ENCODE results near the gene WWC2. TPM values are rescaled to one million over a fixed set of nuclear protein-coding genes. Genes with fewer than 3 reads are reported as not detected.
A peak's percentile ranks its signal among the peaks of the same experiment; 100 is the strongest.
"Not testable (repeated sequence)": the region's sequence is repeated elsewhere in the genome, so short reads cannot be mapped to it uniquely, and the experiment has no call there.

Gene WWC2
- total RNA-seq, 1 experiment from 2014 or later: 15.9 TPM

GRCh38 chr4:183183906-183184535 is 85.0 kb downstream of the WWC2 start:
- no peak for DNase-seq (ENCODE audit: low spot score)
- in situ Hi-C loops (cut with HindIII; ENCODE audit: low sequenced_read_pairs): no loop called here

- DNase-seq (ENCODE audit: low spot score): no peak
- in situ Hi-C loops (cut with HindIII; ENCODE audit: low sequenced_read_pairs): no loop called here
These were observed 86.0 kb downstream of the WWC2 start for GRCh38 chr4:183185018-183185417.

- no peak for DNase-seq (ENCODE audit: low spot score)
- in situ Hi-C loops (cut with HindIII; ENCODE audit: low sequenced_read_pairs): no loop called here
These were observed 86.5 kb downstream of the WWC2 start for GRCh38 chr4:183185559-183185958.

- no peak for DNase-seq (ENCODE audit: low spot score)
- in situ Hi-C loops (cut with HindIII; ENCODE audit: low sequenced_read_pairs): no loop called here
These were observed 87.8 kb downstream of the WWC2 start for GRCh38 chr4:183186813-183187212.

DNA sequence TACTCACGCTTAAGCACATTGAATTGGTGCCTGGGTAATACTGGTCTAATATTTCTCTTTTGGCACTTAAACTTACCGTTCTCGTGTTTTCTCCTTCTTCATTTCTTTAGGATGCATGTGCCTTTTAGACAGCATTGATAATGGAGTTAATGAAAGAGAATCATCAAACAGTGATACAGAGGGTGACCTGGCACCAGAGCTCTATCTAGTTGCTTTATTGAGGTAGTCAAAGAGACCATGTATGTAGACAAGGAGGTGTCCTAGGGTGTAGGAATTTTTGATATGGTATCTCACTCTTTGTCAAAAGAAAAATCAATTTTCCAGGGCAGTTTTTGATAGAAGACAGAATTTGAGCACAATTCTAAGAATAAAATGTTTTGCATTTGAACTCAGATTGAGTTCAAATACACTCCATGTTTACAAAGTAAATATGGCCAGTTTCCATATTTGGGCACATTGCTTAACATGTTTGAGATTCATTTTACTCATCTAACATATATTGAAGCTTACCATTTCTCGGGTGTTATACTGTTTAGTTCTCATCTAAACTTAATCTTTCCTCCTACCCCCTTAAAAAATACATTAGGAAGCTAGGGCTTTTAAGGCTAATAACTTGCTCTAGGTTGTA is 92.0 kb downstream of the WWC2 start:
- no peak for DNase-seq (ENCODE audit: low spot score)
- in situ Hi-C loops (cut with HindIII; ENCODE audit: low sequenced_read_pairs): no loop called here

DNA sequence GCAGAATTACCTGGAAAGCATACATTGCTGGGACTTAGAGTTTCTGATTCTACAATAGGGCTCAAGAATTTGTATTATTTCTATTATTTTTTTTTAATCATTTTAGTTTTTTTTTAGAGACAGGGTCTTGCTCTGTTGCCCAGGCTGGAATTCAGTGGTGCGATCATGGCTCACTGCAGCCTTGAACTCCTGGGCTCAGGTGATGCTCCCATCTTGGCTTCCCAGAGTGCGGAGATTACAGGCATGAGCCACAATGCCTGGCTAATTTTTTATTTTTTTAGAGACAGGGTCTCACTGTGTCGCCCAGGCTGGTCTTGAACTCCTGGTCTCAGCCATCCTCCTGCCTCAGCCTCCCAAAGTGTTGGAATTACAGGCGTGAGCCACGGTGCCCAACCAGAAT is 92.6 kb downstream of the WWC2 start:
- no peak for DNase-seq (ENCODE audit: low spot score)
- in situ Hi-C loops (cut with HindIII; ENCODE audit: low sequenced_read_pairs): no loop called here

GRCh38 chr4:183192571-183192970 is 93.5 kb downstream of the WWC2 start:
- peak; percentile 76 for DNase-seq (ENCODE audit: low spot score)
- in situ Hi-C loops (cut with HindIII; ENCODE audit: low sequenced_read_pairs): no loop called here

GRCh38 chr4:183193730-183194338 is 94.8 kb downstream of the WWC2 start:
- in situ Hi-C loops (cut with HindIII; ENCODE audit: low sequenced_read_pairs); DNase-seq (ENCODE audit: low spot score): not testable (repeated sequence)

- no peak for DNase-seq (ENCODE audit: low spot score)
- in situ Hi-C loops (cut with HindIII; ENCODE audit: low sequenced_read_pairs): no loop called here
These were observed 96.5 kb downstream of the WWC2 start for GRCh38 chr4:183195534-183195933.

- in situ Hi-C loops (cut with HindIII; ENCODE audit: low sequenced_read_pairs): no loop called here
- no peak for DNase-seq (ENCODE audit: low spot score)
These were observed 98.1 kb downstream of the WWC2 start for GRCh38 chr4:183197140-183197539.

GRCh38 chr4:183200453-183200852 is 101.4 kb downstream of the WWC2 start:
- DNase-seq (ENCODE audit: low spot score): peak; percentile 84
- in situ Hi-C loops (cut with HindIII; ENCODE audit: low sequenced_read_pairs): no loop called here

DNA sequence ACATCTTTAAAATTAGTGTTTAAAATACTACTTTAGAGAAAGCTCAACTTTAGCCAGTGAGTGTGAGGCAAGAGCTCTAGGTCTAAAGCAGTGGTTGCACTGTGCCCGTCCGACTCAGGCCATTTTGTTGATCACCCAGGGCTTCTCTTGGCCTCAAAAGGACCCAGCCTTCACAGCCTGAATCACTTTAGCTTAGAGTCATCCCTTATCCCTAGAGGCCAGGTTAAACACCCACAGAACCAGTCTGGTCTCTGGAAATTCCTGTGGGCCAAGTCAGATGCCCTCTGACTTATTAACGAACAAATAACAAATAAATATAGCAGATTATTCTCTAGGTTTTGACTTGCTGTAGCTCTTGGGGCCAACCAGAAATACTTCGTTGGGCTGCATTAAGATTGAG is 102.3 kb downstream of the WWC2 start:
- in situ Hi-C loops (cut with HindIII; ENCODE audit: low sequenced_read_pairs): no loop called here
- no peak for DNase-seq (ENCODE audit: low spot score)

- no peak for DNase-seq (ENCODE audit: low spot score)
- in situ Hi-C loops (cut with HindIII; ENCODE audit: low sequenced_read_pairs): no loop called here
These were observed 103.5 kb downstream of the WWC2 start for GRCh38 chr4:183202523-183202922.

DNA sequence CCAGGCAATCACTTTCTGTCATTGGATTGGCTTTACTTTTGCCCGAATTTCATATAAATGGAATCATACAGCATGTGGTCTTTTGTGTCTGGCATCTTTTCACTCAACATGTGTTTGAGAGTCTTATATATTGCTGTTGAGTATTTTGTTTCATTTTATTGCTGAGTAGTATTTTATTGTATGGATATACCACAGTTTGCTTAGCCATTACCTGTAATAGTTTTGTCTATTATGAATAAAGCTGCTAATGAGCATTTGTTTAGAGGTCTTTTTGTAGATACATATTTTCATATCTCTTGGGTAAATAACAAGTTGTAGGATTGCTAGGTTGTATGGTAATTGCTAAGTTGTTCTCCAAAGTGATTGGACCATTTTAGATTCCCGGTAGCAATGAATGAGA is 105.7 kb downstream of the WWC2 start:
- in situ Hi-C loops (cut with HindIII; ENCODE audit: low sequenced_read_pairs): no loop called here
- no peak for DNase-seq (ENCODE audit: low spot score)

DNA sequence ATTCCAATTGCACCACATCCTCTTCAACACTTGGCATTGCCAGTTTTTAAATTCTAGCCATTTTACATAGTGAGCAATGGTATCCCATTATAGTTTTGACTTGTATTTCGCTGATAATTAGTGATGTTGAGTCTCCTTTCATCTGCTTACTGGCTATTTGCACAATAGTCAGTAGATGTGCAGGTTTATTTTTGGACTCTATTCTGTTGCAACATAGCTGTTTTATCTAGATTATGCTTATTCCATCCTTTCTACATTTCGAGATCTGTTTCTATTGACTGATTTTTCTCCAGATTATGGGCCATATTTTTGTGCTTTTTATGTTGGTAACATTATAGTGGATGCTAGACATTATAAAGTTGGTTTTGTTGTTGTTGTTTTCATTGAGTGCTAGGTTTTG is 106.1 kb downstream of the WWC2 start:
- in situ Hi-C loops (cut with HindIII; ENCODE audit: low sequenced_read_pairs): no loop called here
- no peak for DNase-seq (ENCODE audit: low spot score)

DNA sequence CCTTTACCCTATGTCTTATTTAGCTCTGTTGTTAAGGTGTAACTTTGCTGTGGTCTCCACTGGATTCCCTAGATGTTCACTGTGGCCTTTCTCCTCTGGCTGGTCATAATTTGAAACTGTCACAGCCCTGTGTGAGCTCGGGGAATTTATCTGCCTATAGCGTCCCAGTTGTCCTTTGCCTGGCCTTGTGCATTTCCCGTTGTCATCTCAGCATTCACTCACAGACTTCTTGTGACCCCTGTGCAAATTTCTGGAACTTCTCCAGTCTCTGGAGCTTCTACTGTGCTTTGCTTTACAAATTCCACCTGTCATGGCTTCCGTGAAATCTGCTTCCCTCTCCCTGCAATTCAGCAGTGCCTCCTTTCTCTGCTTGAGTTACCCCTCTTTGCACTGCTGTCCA is 106.7 kb downstream of the WWC2 start:
- no peak for DNase-seq (ENCODE audit: low spot score)
- in situ Hi-C loops (cut with HindIII; ENCODE audit: low sequenced_read_pairs): no loop called here

- DNase-seq (ENCODE audit: low spot score): no peak
- in situ Hi-C loops (cut with HindIII; ENCODE audit: low sequenced_read_pairs): no loop called here
These were observed 112.5 kb downstream of the WWC2 start for GRCh38 chr4:183211533-183211932.

DNA sequence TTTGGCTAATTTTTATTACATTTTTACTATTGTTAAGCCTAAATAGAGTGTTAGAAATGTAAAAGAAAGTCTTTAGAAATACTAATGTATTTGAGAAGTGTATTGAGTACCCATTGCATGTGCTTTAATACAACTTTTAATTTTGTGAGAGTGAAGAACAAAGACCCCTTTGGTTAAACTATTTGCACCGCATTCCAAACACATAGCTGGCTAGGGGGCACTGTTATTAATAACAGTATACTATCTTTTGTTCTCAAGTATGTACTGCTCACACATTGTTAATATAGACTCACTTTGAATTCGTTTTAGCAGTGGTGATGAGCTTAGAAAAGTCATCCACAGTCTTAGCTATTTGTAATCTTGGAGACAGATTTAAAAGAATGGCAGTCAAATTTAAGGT is 114.9 kb downstream of the WWC2 start:
- in situ Hi-C loops (cut with HindIII; ENCODE audit: low sequenced_read_pairs): no loop called here

GRCh38 chr4:183214912-183215488 is 115.9 kb downstream of the WWC2 start:
- in situ Hi-C loops (cut with HindIII; ENCODE audit: low sequenced_read_pairs): no loop called here
- DNase-seq (ENCODE audit: low spot score): no peak

More for the DNA sequence above, 114.9 kb downstream of the WWC2 start:
- no peak for DNase-seq (ENCODE audit: low spot score)

- no peak for DNase-seq (ENCODE audit: low spot score)
- in situ Hi-C loops (cut with HindIII; ENCODE audit: low sequenced_read_pairs): no loop called here
These were observed 121.2 kb downstream of the WWC2 start for GRCh38 chr4:183220236-183220635.
